ENCODE results near the gene CDT1.

Gene CDT1

DNA sequence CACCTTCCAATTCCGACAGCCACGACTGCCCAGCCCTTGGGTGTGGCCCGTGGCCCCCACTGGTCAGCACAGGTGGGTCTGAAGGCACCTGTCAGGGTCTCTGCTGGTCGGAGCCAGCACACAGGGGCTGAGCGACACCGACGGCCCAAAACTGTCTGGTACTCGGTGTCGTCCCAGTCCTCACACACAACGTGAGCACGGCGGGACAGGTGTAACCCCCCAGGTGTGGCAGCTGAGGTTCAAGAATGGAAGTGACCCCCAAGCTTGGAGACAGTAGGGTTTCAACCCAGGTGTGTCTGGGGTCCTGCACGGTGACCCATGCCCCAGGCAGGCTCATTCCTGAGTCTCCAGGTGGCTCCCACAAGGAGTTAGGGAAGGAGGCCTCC is 52.1 kb downstream of the CDT1 start:
- TF ChIP-seq, protein P1, sequence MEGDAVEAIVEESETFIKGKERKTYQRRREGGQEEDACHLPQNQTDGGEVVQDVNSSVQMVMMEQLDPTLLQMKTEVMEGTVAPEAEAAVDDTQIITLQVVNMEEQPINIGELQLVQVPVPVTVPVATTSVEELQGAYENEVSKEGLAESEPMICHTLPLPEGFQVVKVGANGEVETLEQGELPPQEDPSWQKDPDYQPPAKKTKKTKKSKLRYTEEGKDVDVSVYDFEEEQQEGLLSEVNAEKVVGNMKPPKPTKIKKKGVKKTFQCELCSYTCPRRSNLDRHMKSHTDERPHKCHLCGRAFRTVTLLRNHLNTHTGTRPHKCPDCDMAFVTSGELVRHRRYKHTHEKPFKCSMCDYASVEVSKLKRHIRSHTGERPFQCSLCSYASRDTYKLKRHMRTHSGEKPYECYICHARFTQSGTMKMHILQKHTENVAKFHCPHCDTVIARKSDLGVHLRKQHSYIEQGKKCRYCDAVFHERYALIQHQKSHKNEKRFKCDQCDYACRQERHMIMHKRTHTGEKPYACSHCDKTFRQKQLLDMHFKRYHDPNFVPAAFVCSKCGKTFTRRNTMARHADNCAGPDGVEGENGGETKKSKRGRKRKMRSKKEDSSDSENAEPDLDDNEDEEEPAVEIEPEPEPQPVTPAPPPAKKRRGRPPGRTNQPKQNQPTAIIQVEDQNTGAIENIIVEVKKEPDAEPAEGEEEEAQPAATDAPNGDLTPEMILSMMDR (IDR thresholded peaks at IDR 0.05; ENCODE audit: low read depth, low read length, missing control alignments): no peak
- H3K4me3 ChIP-seq (ENCODE audit: low read depth, low read length): peak overlapping the region; percentile 80
- in situ Hi-C loops (cut with HindIII; ENCODE audit: low sequenced_read_pairs): loop anchor here (25.0 kb wide), 1 partner anchor 93 kb away; no protein-coding TSS in a partner anchor
- no peak for DNase-seq (ENCODE audit: low read depth)

DNA sequence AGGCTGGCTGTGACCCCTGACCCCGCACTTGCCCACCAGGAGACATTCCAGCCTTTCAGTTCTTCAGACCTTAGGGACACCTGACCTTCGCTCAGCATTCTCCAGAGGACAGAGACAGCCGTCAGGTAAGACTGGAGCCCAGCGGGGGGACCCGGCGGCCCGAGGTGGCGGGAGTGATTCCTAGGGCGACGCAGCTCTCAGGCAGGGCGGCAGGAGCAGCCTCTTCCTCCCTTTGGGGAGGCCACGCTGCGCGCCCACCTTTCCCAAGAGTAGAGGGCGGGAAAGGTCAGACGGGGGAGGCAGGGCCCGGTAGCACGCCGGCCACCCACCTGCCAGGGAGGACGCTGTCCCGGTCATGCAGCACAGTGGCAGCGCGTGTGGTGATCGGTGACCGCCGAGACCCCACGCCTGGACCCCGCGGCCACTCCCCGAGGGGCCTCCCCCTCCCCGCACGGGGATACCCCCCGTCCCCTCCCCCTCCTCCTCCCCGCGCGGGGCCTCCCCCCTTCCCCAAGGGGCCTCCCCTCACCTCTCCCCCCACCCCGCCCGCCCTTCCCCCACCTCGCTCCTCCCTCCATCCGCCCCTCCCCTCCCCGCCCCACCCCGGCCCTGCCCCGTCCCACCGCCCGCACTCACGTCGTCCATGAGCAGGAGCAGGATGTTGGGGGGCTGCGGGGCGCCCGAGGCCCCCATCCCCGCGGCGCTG is 52.7 kb downstream of the CDT1 start:
- H3K4me3 ChIP-seq (ENCODE audit: low read depth, low read length): peak overlapping the region; percentile 80
- in situ Hi-C loops (cut with HindIII; ENCODE audit: low sequenced_read_pairs): loop anchor here (25.0 kb wide), 1 partner anchor 94 kb away; no protein-coding TSS in a partner anchor
- TF ChIP-seq, protein P1 (IDR thresholded peaks at IDR 0.05; ENCODE audit: low read depth, low read length, missing control alignments): no peak
- DNase-seq (ENCODE audit: low read depth): no peak

DNA sequence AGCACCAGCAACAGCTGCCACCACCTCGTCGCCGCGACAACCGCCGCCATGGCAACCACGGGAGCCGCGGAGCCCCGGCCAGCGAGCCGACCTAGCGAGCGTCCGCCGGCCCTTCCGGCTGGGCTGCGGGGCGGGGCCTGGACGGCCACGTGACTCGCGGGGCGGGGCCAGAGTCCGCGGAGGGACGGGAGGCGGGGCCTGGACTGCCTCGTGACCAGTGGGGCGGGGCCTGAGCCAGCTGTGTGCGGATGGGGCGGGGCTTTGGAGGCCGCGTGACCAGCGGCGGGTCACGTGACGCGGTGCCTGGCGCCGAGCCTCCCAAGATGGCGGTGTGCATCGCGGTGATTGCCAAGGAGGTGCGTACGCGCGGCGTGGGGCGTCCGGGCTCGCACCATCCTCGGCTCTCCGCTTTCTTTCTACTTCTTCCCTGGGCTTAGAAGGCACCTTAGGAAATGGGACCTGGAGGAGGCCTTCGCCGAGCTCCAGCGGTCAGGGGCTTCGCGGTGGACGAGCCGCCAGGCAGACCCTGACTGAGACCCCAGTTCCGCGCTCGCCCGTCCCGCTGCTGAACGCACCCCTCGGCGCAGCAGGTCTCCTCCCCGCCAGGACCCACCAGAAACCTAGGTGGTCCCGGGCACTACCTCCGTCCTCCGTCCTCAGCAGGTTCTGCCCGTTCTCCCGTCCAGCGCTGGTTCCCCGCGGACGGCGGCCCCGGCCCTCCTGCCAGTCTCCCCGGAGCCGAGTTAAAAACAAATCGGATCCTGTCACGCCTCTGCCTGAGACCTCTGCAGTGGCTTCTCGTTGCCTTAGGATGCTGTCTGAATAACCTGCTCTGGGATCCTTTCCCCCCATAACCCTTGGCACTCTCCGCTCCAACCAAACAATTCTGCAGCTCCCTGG is 53.5 kb downstream of the CDT1 start, which contains the start of the genes GALNS and TRAPPC2L:
Gene GALNS (minus strand): TSS at position 120 of the 900 bp plus-strand sequence. CDS start 70 bp downstream, at position 50.
Gene TRAPPC2L (plus strand): TSS at position 300 of the 900 bp plus-strand sequence. CDS start 24 bp downstream, at position 324.
- peak; percentile 84 for DNase-seq (ENCODE audit: low read depth)
- TF ChIP-seq, protein P1 (IDR thresholded peaks at IDR 0.05; ENCODE audit: low read depth, low read length, missing control alignments): no peak
- in situ Hi-C loops (cut with HindIII; ENCODE audit: low sequenced_read_pairs): loop anchor here (25.0 kb wide), 1 partner anchor 95 kb away; no protein-coding TSS in a partner anchor
- peak within 1 kb of the TSS; percentile 80 for H3K4me3 ChIP-seq (ENCODE audit: low read depth, low read length)

DNA sequence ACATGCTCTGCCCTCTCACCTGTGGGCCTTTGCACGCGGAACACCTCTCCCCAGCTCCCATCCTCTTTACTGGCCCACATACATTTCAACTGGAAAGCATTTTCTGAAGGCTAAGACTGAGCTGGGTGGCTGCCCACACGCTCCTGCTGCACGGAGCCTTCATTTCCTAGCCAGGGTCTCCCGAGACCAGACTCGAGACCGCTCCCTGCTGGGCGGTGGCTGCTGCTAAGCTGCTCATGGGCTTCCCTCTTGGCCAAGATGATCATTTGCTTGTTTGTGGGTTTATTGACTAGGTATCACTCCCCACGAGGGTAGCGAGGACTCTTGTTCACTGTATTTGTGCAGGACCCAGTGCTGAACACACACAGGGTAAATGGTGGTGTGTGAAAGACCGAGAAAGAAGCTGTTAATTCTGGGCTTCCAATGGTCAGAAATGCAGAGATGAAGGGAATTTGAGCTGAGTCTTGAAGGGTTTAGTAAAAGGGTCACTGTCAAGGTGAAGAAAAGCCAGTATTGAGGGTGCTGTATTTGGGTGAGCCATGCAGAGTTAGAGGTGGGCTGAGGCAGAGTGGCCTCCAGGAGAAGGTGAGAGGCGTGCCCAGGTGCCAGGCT is 54.2 kb downstream of the CDT1 start:
- H3K4me3 ChIP-seq (ENCODE audit: low read depth, low read length): peak overlapping the region; percentile 80
- in situ Hi-C loops (cut with HindIII; ENCODE audit: low sequenced_read_pairs): loop anchor here (25.0 kb wide), 1 partner anchor 96 kb away; no protein-coding TSS in a partner anchor
- peak; percentile 51 for DNase-seq (ENCODE audit: low read depth)
- TF ChIP-seq, protein P1 (IDR thresholded peaks at IDR 0.05; ENCODE audit: low read depth, low read length, missing control alignments): peak; percentile 81

Measured in astrocyte of the cerebellum (primary cell).